ENCODE measurements around the gene RAB44. TPM values are rescaled to one million over a fixed set of nuclear protein-coding genes. Genes with fewer than 3 reads are reported as not detected.

RAB44 gene
- total and polyA plus RNA-seq, 9 of the 15 experiments (the other 6 are each of a cell fraction or from before 2014, with no cell fraction given), result not detected

- no peak for TF ChIP-seq ILK (tag; IDR thresholded peaks at IDR 0.05; ENCODE audit: borderline replicate concordance, low read depth)
- no peak for TF ChIP-seq CAMTA2 (CRISPR knock-in tag; conservative IDR thresholded peaks at IDR 0.05)
- no peak for TF ChIP-seq GTF2B (IDR thresholded peaks at IDR 0.05; ENCODE audit: extremely low read depth, insufficient read length)
- no peak for TF ChIP-seq NCOA1 (IDR thresholded peaks at IDR 0.05; ENCODE audit: low read depth)
- TF ChIP-seq USF2 (CRISPR knock-in tag; IDR thresholded peaks at IDR 0.05), result no peak
- 0 out of 2 replicates have a peak, but pooled peaks have one; percentile 22 for TF ChIP-seq BCOR (IDR thresholded peaks at IDR 0.05)
- TF ChIP-seq NBN (IDR thresholded peaks at IDR 0.05; ENCODE audit: low read depth), result no peak
- no peak for TF ChIP-seq MTA1 (IDR thresholded peaks at IDR 0.05; ENCODE audit: borderline replicate concordance)
- TF ChIP-seq ZBTB1 (CRISPR knock-in tag; IDR thresholded peaks at IDR 0.05; ENCODE audit: borderline replicate concordance, low read depth), result no peak
These were observed 20.9 kb downstream of the RAB44 start (continued) for GRCh38 chr6:36718560-36718959.

- Histone ChIP-seq H3K9ac (ENCODE audit: insufficient read depth in 1 of 2, low read depth in 2 of 2, low read length in 2 of 2) (no peak overlapping the region), H3K36me3 (ENCODE audit: control insufficient read depth, insufficient read depth, low read length) (no peaks in the 10 kb centered on the region), H3K27me3 (ENCODE audit: control insufficient read depth in 2 of 2, insufficient read depth in 2 of 2, low read length in 2 of 2) (peaks cover 35 to 81% of the 10 kb centered on the region in 2 experiments), H3K4me3 (no peak overlapping the region), H3K27ac (ENCODE audit: extremely low read depth, low read depth, low read length) (no peak overlapping the region), H3K79me2 (ENCODE audit: control insufficient read depth, insufficient read depth, low read length) (no peaks in the 10 kb centered on the region), H2AFZ (ENCODE audit: low read depth, low read length) (no peak overlapping the region), H3K4me2 (ENCODE audit: insufficient read depth, low read length) (no peak overlapping the region), H3K9me3 (replicated peaks; ENCODE audit: control insufficient read depth, insufficient read depth, low read depth, low read length) (no peaks in the 10 kb centered on the region), H3K4me1 (replicated peaks in 1 of 2; ENCODE audit: control insufficient read depth in 2 of 2, insufficient read depth in 2 of 2, low read length in 2 of 2) (peaks cover 0 to 12% of the 10 kb centered on the region in 2 experiments; a peak in 1 of 5 replicates), H3K9me1 (ENCODE audit: control insufficient read depth, insufficient read depth, low read length) (no peaks in the 10 kb centered on the region), H4K20me1 (replicated peaks; ENCODE audit: control insufficient read depth, insufficient read depth, low read length) (peaks cover 21% of the 10 kb centered on the region; the same call in 1 of the 2 replicates)
- intact Hi-C loops (cut with micrococcal nuclease) (no loop called here), in situ Hi-C loops (cut with MboI) (no loop called here)
- no TSS peak for BruUV-seq (replicated peaks)
- ChIA-PET CTCF (ENCODE audit: low intra/inter-chr PET ratio) (no interaction called here), POLR2A (interaction anchor here (0.6 to 1.6 kb wide), 5 partner anchors 9 to 965 kb away, joined by 3 to 9 read pairs (median 4); no protein-coding TSS in a partner anchor)
- no peak for ATAC-seq
- no peak for FAIRE-seq
- DNase-seq (ENCODE audit: extremely low read depth in 1 of 4, low spot score in 3 of 4), result no peak
- 0% methylated on average over 7 of the region's 7 CpGs for WGBS (ENCODE audit: insufficient coverage, low coverage, missing lambda C conversion rate)
- TF ChIP-seq TAF15 (IDR thresholded peaks at IDR 0.05; ENCODE audit: low read depth, low read length) (no peak), ATF4 (CRISPR knock-in tag; IDR thresholded peaks at IDR 0.05) (no peak)
These were observed 21.5 kb downstream of the RAB44 start for GRCh38 chr6:36719126-36719525.

Measured in K562 (cell line).